GM23338 (cell line): Measurements from ENCODE around the gene BCL2L15. TPM values are rescaled to one million over a fixed set of nuclear protein-coding genes. Genes with fewer than 3 reads are reported as not detected.

Source experiments
- ATAC-seq: fragments of 200-7000 bp; cut with Tn5 transposase; 3 replicates; pipeline ENCODE4 v1.9.1; 2020
- DNase-seq: peaks from one replicate; pipeline ENCODE4 v3.0.0-alpha.2; 2015; ENCODE audit warnings: low spot score
- H2AFZ ChIP-seq: fragments of 200-600 bp; sonication (generic); 2 replicates; pipeline ENCODE4 v1.8.0; 2016; ENCODE audit warnings: antibody characterized with exemption, mild to moderate bottlenecking, moderate library complexity
- H3F3A ChIP-seq: fragments of 200-600 bp; sonication (generic); replicated peaks from 2 replicates; pipeline ENCODE4 v1.8.0; 2017; ENCODE audit warnings: antibody characterized with exemption, mixed run types, low read depth
- H3K27ac ChIP-seq: fragments of 200-600 bp; sonication (generic); 2 replicates; pipeline ENCODE4 v1.6.1; 2016; ENCODE audit warnings: low read depth
- H3K27me3 ChIP-seq: fragments of 200-600 bp; sonication (generic); 2 replicates; pipeline ENCODE4 v1.8.0; 2016; ENCODE audit warnings: mild to moderate bottlenecking, mixed run types, moderate library complexity; ENCODE audit not compliant: insufficient read depth
- H3K36me3 ChIP-seq: fragments of 200-600 bp; sonication (generic); 2 replicates; pipeline ENCODE4 v1.8.0; 2016; ENCODE audit warnings: mild to moderate bottlenecking; ENCODE audit not compliant: insufficient read depth
- H3K4me1 ChIP-seq: fragments of 200-600 bp; sonication (generic); 2 replicates; pipeline ENCODE4 v1.8.0; 2016; ENCODE audit warnings: mild to moderate bottlenecking, moderate library complexity; ENCODE audit not compliant: insufficient read depth
- H3K4me2 ChIP-seq: fragments of 200-600 bp; sonication (generic); 2 replicates; pipeline ENCODE4 v1.7.1; 2017; ENCODE audit warnings: mixed run types
- H3K4me3 ChIP-seq: fragments of 200-600 bp; sonication (generic); 2 replicates; pipeline ENCODE4 v1.6.1; 2016; ENCODE audit warnings: mixed run types
- H3K79me2 ChIP-seq: fragments of 200-600 bp; sonication (generic); replicated peaks from 2 replicates; pipeline ENCODE4 v1.8.0; 2017; ENCODE audit warnings: mild to moderate bottlenecking; ENCODE audit not compliant: insufficient read depth
- H3K9me2 ChIP-seq: fragments of 200-600 bp; sonication (generic); 2 replicates; pipeline ENCODE4 v1.8.0; 2017; ENCODE audit not compliant: insufficient read depth
- H4K20me1 ChIP-seq: fragments of 200-600 bp; sonication (generic); replicated peaks from 2 replicates; pipeline ENCODE4 v1.8.0; 2017; ENCODE audit warnings: mild to moderate bottlenecking; ENCODE audit not compliant: insufficient read depth
- H3K27ac Mint-ChIP-seq: 2 replicates; pipeline ENCODE4 v1.8.0; 2020; ENCODE audit warnings: inconsistent platforms, mild to moderate bottlenecking, moderate library complexity, mixed read lengths
- H3K27me3 Mint-ChIP-seq: 3 replicates; pipeline ENCODE4 v1.8.0; 2022; ENCODE audit warnings: low read depth, mild to moderate bottlenecking, moderate library complexity, mixed read lengths, inconsistent platforms; ENCODE audit not compliant: insufficient read depth, poor library complexity
- H3K36me3 Mint-ChIP-seq: 3 replicates; pipeline ENCODE4 v1.8.0; 2021; ENCODE audit warnings: low read depth, mild to moderate bottlenecking, inconsistent platforms, moderate library complexity, mixed read lengths
- H3K4me1 Mint-ChIP-seq: 3 replicates; pipeline ENCODE4 v1.8.0; 2020; ENCODE audit warnings: mild to moderate bottlenecking, inconsistent platforms, mixed read lengths
- H3K4me3 Mint-ChIP-seq: 3 replicates; pipeline ENCODE4 v1.8.0; 2021; ENCODE audit warnings: moderate library complexity, mild to moderate bottlenecking, inconsistent platforms, mixed read lengths
- H3K9me3 Mint-ChIP-seq: 3 replicates; pipeline ENCODE4 v1.8.0; 2020; ENCODE audit warnings: moderate library complexity, mild to moderate bottlenecking, inconsistent platforms, mixed read lengths
- CREB1 ChIP-seq: fragments of 250-450 bp; sonication (Bioruptor Pico); IDR thresholded peaks from 2 replicates; pipeline ENCODE4 v1.5.0; 2020; ENCODE audit warnings: low read depth, mild to moderate bottlenecking, moderate library complexity
- EZH2 ChIP-seq: fragments of 200-600 bp; sonication (generic); IDR thresholded peaks from one replicate; pipeline ENCODE4 v1.8.0; 2017; ENCODE audit warnings: antibody characterized with exemption, mild to moderate bottlenecking, low read depth; ENCODE audit not compliant: unreplicated experiment
- EZH2phosphoT487 ChIP-seq: fragments of 200-600 bp; sonication (generic); IDR thresholded peaks from one replicate; pipeline ENCODE4 v1.8.1; 2018; ENCODE audit warnings: antibody characterized with exemption; ENCODE audit not compliant: unreplicated experiment
- JUNB ChIP-seq: IDR thresholded peaks from one replicate; pipeline ENCODE4 v1.6.1; 2016; ENCODE audit warnings: antibody characterized with exemption; ENCODE audit not compliant: unreplicated experiment
- POLR2AphosphoS5 ChIP-seq: IDR thresholded peaks from 2 replicates; pipeline ENCODE4 v1.6.1; 2016; ENCODE audit warnings: antibody characterized with exemption, low read depth
- ZNF114 ChIP-seq: fragments of 250-450 bp; sonication (Bioruptor Pico); IDR thresholded peaks from 2 replicates; pipeline ENCODE4 v1.5.0; 2020; ENCODE audit warnings: mild to moderate bottlenecking, moderate library complexity
- ZNF462 ChIP-seq: fragments of 250-450 bp; sonication (Bioruptor Pico); IDR thresholded peaks from 2 replicates; pipeline ENCODE4 v1.5.0; 2020; ENCODE audit warnings: mild to moderate bottlenecking, moderate library complexity
- polyA plus RNA-seq: library from polyadenylated mRNA; unstranded; fragments of >200 nt; fragmentation: Nextera tagmentation; extraction: Ambion mirVana; gene quantifications from 2 replicates; pipeline ENCODE4 v1.2.1, GENCODE V29; 2016
- total RNA-seq: library from RNA; depleted of rRNA; stranded (reverse); fragments of >200 nt; shearing (Covaris generic); gene quantifications from 2 replicates; pipeline ENCODE4 v1.2.3, GENCODE V29; 2014
- TF ChIP-seq, protein P1 (sequence below): IDR thresholded peaks from 2 replicates; pipeline ENCODE4 v1.6.1; 2016; ENCODE audit warnings: antibody characterized with exemption

BCL2L15 gene
- total and polyA plus RNA-seq, 2 experiments from 2014 or later: not detected

DNA sequence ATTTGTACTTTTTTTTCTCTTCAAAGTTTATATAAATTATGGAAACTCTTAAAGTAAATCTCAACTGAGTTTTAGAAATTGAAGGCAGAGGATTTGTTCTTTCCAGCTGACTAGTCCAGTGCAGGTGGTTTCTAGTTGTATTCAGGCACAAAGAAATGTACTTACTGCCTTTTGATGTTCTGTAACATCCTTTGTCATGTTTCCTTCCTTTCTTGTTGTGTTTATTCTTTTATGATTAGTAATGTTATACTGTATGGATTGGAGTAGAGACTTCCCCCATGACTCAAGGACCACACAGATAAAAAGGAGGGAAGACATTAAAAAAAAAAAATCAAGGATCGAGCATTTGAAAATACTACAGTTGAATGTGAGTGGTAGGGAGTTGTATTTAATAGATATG, 49.8 kb upstream of the BCL2L15 start:
- peaks cover 28% of the 10 kb centered on the region for H4K20me1 ChIP-seq

More for the DNA sequence above, 49.8 kb upstream of the BCL2L15 start:
- H3K36me3 Mint-ChIP-seq: peaks cover 12% of the 10 kb centered on the region; the same call in 2 of the 3 replicates
- Histone ChIP-seq H3K4me3 (no peak overlapping the region), H3K36me3 (no peaks in the 10 kb centered on the region; the same call in 1 of the 2 replicates), H3K79me2 (peaks cover 80% of the 10 kb centered on the region), H3F3A (no peaks in the 10 kb centered on the region), H2AFZ (no peak overlapping the region), H3K4me1 (0 out of 2 replicates have a peak, but pooled peaks cover 11% of the 10 kb centered on the region), H3K4me2 (no peak overlapping the region), H3K9me2 (no peaks in the 10 kb centered on the region), H3K27ac (no peak overlapping the region), H3K27me3 (no peaks in the 10 kb centered on the region)
- no peaks in the 10 kb centered on the region for H3K9me3 Mint-ChIP-seq
- TF ChIP-seq, protein P1, sequence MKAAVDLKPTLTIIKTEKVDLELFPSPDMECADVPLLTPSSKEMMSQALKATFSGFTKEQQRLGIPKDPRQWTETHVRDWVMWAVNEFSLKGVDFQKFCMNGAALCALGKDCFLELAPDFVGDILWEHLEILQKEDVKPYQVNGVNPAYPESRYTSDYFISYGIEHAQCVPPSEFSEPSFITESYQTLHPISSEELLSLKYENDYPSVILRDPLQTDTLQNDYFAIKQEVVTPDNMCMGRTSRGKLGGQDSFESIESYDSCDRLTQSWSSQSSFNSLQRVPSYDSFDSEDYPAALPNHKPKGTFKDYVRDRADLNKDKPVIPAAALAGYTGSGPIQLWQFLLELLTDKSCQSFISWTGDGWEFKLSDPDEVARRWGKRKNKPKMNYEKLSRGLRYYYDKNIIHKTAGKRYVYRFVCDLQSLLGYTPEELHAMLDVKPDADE: no peak
- TF ChIP-seq EZH2 (no peak), EZH2phosphoT487 (no peak), POLR2AphosphoS5 (no peak), JUNB (no peak), ZNF462 (no peak), CREB1 (CRISPR knock-in tag) (no peak), ZNF114 (CRISPR knock-in tag) (no peak)
- peaks cover 10% of the 10 kb centered on the region for H3K4me1 Mint-ChIP-seq
- peak overlapping the region; percentile 5; the same call in 1 of the 2 replicates for H3K27ac Mint-ChIP-seq
- no peaks in the 10 kb centered on the region for H3K27me3 Mint-ChIP-seq
- no peak overlapping the region for H3K4me3 Mint-ChIP-seq
- DNase-seq: no peak
- ATAC-seq: no peak
